ENCODE measurements around the gene S100PBP. TPM values are rescaled to one million over a fixed set of nuclear protein-coding genes. Genes with fewer than 3 reads are reported as not detected.

The S100PBP gene
- total RNA-seq, 2 donors from 2014 or later, result 15.6 to 27.0 TPM

DNA sequence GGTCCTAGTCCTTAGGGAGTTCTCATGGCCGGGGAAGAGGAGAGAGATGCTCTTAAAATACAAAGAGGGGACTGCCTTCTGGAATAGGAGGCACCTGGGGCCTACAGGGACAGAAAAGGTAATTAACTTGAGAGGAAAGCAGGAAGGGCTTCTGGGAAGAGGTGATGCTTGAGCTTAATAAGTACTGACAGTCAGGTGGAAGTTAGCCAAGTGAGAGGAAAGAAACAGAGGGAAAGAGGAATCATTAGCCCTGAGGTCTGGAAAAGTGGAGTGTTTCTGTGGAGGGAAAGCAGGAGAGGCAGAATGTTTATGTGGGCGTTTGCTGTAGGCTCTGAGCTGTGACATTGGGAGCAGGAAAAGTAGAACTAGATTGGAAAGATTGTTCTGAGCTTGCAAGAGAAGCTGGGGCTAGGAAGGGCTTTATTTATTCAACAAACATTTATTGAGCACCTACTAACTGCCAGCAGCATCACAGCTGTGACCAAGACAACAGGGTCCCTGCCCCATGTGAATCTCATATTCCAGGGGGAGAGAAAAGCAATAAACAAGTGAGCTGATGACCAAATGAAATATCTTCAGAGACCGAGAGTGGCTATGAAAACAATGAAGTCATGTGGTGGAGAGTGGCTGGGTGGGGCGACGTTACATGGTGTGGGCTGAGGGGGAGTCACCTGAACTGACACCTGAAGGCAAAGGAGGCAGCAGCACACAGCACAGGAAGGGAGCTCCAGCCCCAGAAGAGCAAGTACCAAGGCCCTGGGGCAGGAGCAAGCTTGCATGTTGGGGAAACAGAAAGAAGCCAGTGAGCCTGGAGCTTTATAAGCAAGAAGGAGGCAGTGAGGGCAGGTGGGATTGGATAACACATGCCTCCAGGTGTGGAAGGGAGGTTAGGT is 57.7 kb downstream of the S100PBP start:
- WGBS, 2 donors, result 49 to 61% methylated on average over 5 of the region's 5 CpGs
- Histone ChIP-seq H3K27me3 (no peaks in the 10 kb centered on the region), H3K4me3 (no peak overlapping the region), H3K4me1 (peaks cover 15% of the 10 kb centered on the region), H3K9me3 (no peaks in the 10 kb centered on the region), H3K27ac (no peak overlapping the region), H3K36me3 (replicated peaks in 1 of 2; ENCODE audit: insufficient read depth in 1 of 2, low read depth in 2 of 2) (no peaks in the 10 kb centered on the region)
- DNase-seq, result no peak
- TF ChIP-seq POLR2A (IDR thresholded peaks at IDR 0.05) (no peak), CTCF (IDR thresholded peaks at IDR 0.05) (no peak)
- intact Hi-C loops (cut with DNase I), result loop anchor here (10.0 kb wide), 1 partner anchor 160 kb away; no protein-coding TSS in a partner anchor
- ATAC-seq, result no peak

DNA sequence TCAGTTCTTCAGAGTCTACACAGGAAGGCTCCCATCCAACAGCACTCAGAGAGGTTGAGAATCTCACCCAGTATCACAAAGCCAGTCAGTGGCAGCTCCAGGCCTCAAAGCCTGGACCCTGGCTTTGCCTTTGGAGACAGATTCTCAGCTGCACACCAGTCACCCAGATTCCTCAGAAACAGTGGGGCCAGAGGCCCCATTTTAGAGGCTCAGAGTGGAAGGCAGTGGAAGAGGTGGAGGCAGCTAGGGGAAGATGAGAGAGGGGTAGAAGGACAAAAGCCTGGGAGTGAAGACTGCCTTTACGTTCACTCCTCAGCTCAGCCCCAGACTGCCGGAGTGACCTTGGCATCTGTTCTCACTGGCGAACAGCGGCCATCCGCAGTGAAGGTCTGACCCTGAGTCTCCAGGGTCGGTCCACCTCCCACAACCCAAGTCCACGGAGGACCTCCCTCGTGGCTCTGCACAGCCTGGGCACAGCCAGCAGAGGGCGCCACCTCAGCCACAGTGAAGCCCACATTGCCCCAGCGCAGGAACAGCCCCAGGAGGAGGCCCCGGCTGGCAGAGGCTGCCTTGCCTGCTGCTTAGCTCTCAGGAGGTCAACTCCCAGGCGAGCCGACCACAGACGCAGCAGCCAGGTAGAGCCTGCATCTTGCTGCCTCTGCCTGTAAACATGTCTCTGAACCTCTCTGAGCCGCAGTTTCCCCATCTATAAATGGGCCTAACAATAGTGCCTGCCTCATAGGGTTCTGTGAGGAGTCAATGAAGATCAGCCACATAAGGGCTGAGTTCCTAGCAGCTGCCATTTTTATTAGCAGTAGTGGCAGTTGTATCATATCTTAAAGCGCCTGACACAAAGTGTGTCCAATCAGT is 59.1 kb downstream of the S100PBP start:
- H3K36me3 ChIP-seq (replicated peaks in 1 of 2; ENCODE audit: insufficient read depth in 1 of 2, low read depth in 2 of 2), result no peaks in the 10 kb centered on the region
- WGBS, 2 donors, result 19 to 36% methylated on average over 5 to 15 of the region's 16 CpGs
- peak; percentile 68 for ATAC-seq
- H3K27me3 ChIP-seq, result no peaks in the 10 kb centered on the region
- H3K4me3 ChIP-seq, result no peak overlapping the region
- H3K9me3 ChIP-seq, result no peaks in the 10 kb centered on the region
- no peak overlapping the region for H3K27ac ChIP-seq
- DNase-seq, result peak; percentile 71 to 81 (median 73)
- peaks cover 10% of the 10 kb centered on the region for H3K4me1 ChIP-seq
- no peak for TF ChIP-seq POLR2A (IDR thresholded peaks at IDR 0.05)
- peak; percentile 62 to 89 (median 83) for TF ChIP-seq CTCF (IDR thresholded peaks at IDR 0.05)
- intact Hi-C loops (cut with DNase I), result loop anchor here (10.0 kb wide), 1 partner anchor 162 kb away; no protein-coding TSS in a partner anchor

- no peak for TF ChIP-seq POLR2A (IDR thresholded peaks at IDR 0.05)
- TF ChIP-seq CTCF (IDR thresholded peaks at IDR 0.05), result no peak
- WGBS, 2 donors, result 70 to 76% methylated on average over 11 to 13 of the region's 13 CpGs
- Histone ChIP-seq H3K9me3 (no peaks in the 10 kb centered on the region), H3K4me1 (peaks cover 17% of the 10 kb centered on the region), H3K27ac (no peak overlapping the region), H3K36me3 (replicated peaks in 1 of 2; ENCODE audit: insufficient read depth in 1 of 2, low read depth in 2 of 2) (no peaks in the 10 kb centered on the region), H3K4me3 (no peak overlapping the region), H3K27me3 (no peaks in the 10 kb centered on the region)
- intact Hi-C loops (cut with DNase I), result loop anchor here (10.0 kb wide), 1 partner anchor 163 kb away; no protein-coding TSS in a partner anchor
- no peak for ATAC-seq
- DNase-seq, result no peak
Observed at GRCh38 chr1:32877211-32878110, 60.0 kb downstream of the S100PBP start.

DNA sequence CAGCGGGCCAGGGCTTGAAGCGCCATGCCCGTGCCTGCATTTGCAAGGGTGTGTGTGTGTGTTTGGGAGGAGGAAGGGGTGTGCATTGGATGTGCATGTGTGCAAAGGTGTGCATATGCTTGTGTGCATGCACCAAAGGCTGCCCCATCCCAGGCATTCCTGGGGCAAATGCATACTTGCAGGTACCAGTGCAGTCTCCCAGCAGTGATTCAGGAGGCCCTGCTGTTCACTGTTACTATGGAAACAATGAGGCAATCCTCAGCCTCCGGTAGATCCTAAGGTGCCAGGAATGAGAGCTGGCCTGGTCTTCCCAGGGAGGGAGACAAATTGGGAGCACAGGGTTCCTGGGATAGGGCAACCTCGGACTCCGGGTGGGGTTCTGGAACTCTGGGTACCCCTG is 60.7 kb downstream of the S100PBP start:
- Histone ChIP-seq H3K27me3 (no peaks in the 10 kb centered on the region), H3K4me3 (no peak overlapping the region), H3K9me3 (no peaks in the 10 kb centered on the region), H3K27ac (no peak overlapping the region), H3K4me1 (peaks cover 17% of the 10 kb centered on the region), H3K36me3 (replicated peaks in 1 of 2; ENCODE audit: insufficient read depth in 1 of 2, low read depth in 2 of 2) (no peaks in the 10 kb centered on the region)
- DNase-seq (no peak), ATAC-seq (no peak)
- intact Hi-C loops (cut with DNase I), result loop anchor here (10.0 kb wide), 1 partner anchor 163 kb away; no protein-coding TSS in a partner anchor
- TF ChIP-seq POLR2A (IDR thresholded peaks at IDR 0.05), result no peak
- no peak for TF ChIP-seq CTCF (IDR thresholded peaks at IDR 0.05)
- 74 to 78% methylated on average over 3 to 6 of the region's 6 CpGs for WGBS, 2 donors
